HCT116 (cell line): ENCODE measurements around the gene SCFD1. TPM values are rescaled to one million over a fixed set of nuclear protein-coding genes. Genes with fewer than 3 reads are reported as not detected.

Experiments
- ATAC-seq: fragments of 200-7000 bp; cut with Tn5 transposase; 2 replicates; pipeline ENCODE4 v1.9.1; 2020; ENCODE audit warnings: mild to moderate bottlenecking, moderate library complexity
- BruUV-seq: library from RNA; stranded (reverse); fragments of 400-500 nt; replicated peaks from 2 replicates; lab custom pipeline; 2021; lab: Mats Ljungman, UMichigan
- CTCF ChIA-PET: fragments of 300-600 bp; sonication (Branson Sonifier 250); formaldehyde crosslinking; loops from one replicate; lab custom pipeline; 2021; ENCODE audit warnings: antibody characterized with exemption; lab: Charles Lee
- POLR2A ChIA-PET: fragments of 300-600, 350-600 bp; sonication (Branson Sonifier 250); formaldehyde crosslinking; loops from one replicate; lab custom pipeline; 2021; ENCODE audit warnings: antibody characterized with exemption; lab: Charles Lee
- RAD21 ChIA-PET, 2 experiments: fragments of 300-600 bp; sonication (Branson Sonifier 250); formaldehyde crosslinking; loops; one replicate each; lab custom pipeline; 2023; ENCODE audit warnings: low total read pairs in 2 of 2; ENCODE audit not compliant: uncharacterized antibody in 2 of 2, unreplicated experiment in 2 of 2, low non-redundant PET in 1 of 2; lab: Charles Lee
- DNase-seq: peaks from one replicate; pipeline ENCODE4 v3.0.0-alpha.2; 2010; ENCODE audit warnings: low read depth, low spot score
- H2AFZ ChIP-seq: fragments of 200-600 bp; shearing (Covaris generic), sonication (generic); 2 replicates; pipeline ENCODE4 v1.6.1; 2017; ENCODE audit warnings: low read depth, mixed run types, mixed read lengths, antibody characterized with exemption, low read length; ENCODE audit not compliant: poor library complexity, severe bottlenecking
- H3K27ac ChIP-seq: 2 replicates; pipeline ENCODE4 v1.5.1; 2012; ENCODE audit warnings: low read depth, low read length
- H3K27me3 ChIP-seq: fragments of 200-600 bp; sonication (generic); 2 replicates; pipeline ENCODE4 v1.6.1; 2016; ENCODE audit warnings: mixed run types, low read length, mixed read lengths; ENCODE audit not compliant: insufficient read depth
- H3K36me3 ChIP-seq, 2 experiments: fragments of 200-500 bp in 1 of 2; fragments of 200-600 bp in 1 of 2; sonication (Bioruptor generic) in 1 of 2; sonication (generic) in 1 of 2; 2 replicates each; pipeline versions ENCODE4 v1.5.1 to v1.6.1; 2014 to 2016; ENCODE audit warnings: low read length in 2 of 2, inconsistent platforms in 1 of 2, mixed read lengths in 1 of 2, mixed run types in 1 of 2; ENCODE audit not compliant: insufficient read depth in 2 of 2, control insufficient read depth in 1 of 2
- H3K4me1 ChIP-seq, 2 experiments: fragments of 200-600 bp in 1 of 2; sonication (generic) in 1 of 2; 2 replicates each; pipeline versions ENCODE4 v1.5.1 to v1.6.1; 2012 to 2017; ENCODE audit warnings: low read length in 2 of 2, inconsistent platforms in 1 of 2, mild to moderate bottlenecking in 1 of 2, mixed read lengths in 1 of 2, mixed run types in 1 of 2, moderate library complexity in 1 of 2; ENCODE audit not compliant: insufficient read depth in 2 of 2, control insufficient read depth in 1 of 2
- H3K4me2 ChIP-seq: fragments of 200-600 bp; sonication (generic); 2 replicates; pipeline ENCODE4 v1.6.1; 2017; ENCODE audit warnings: mixed run types, low read length, mixed read lengths
- H3K4me3 ChIP-seq, 2 experiments: fragments of 200-600 bp in 1 of 2; sonication (generic) in 1 of 2; replicated peaks in 1 of 2; 2 replicates each; pipeline ENCODE4 v1.5.1; 2011 to 2016; ENCODE audit warnings: low read length in 2 of 2, control low read depth in 1 of 2, low read depth in 1 of 2, mild to moderate bottlenecking in 1 of 2, mixed read lengths in 1 of 2, mixed run types in 1 of 2
- H3K79me2 ChIP-seq: fragments of 200-600 bp; sonication (generic); 2 replicates; pipeline ENCODE4 v1.6.1; 2017; ENCODE audit warnings: mild to moderate bottlenecking, mixed run types, low read length, moderate library complexity, mixed read lengths; ENCODE audit not compliant: insufficient read depth
- H3K9ac ChIP-seq: fragments of 200-600 bp; sonication (generic); 2 replicates; pipeline ENCODE4 v1.6.1; 2016; ENCODE audit warnings: low read length, mixed read lengths
- H3K9me2 ChIP-seq: fragments of 200-600 bp; sonication (generic), shearing (Covaris generic); 2 replicates; pipeline ENCODE4 v1.6.1; 2017; ENCODE audit warnings: mixed run types, mild to moderate bottlenecking, moderate library complexity; ENCODE audit not compliant: insufficient read depth
- H3K9me3 ChIP-seq, 2 experiments: fragments of 200-500 bp in 1 of 2; fragments of 200-600 bp in 1 of 2; sonication (Bioruptor generic) in 1 of 2; sonication (generic) in 1 of 2; 2 replicates each; pipeline ENCODE4 v1.6.1; 2014 to 2017; ENCODE audit warnings: low read length in 2 of 2, mixed read lengths in 2 of 2, inconsistent platforms in 1 of 2, low read depth in 1 of 2, mild to moderate bottlenecking in 1 of 2, mixed run types in 1 of 2, moderate library complexity in 1 of 2; ENCODE audit not compliant: control insufficient read depth in 1 of 2, insufficient read depth in 1 of 2
- H4K20me1 ChIP-seq: fragments of 200-600 bp; sonication (generic), shearing (Covaris generic); 2 replicates; pipeline ENCODE4 v1.6.1; 2017; ENCODE audit warnings: mixed run types, mild to moderate bottlenecking, moderate library complexity; ENCODE audit not compliant: insufficient read depth
- ATF3 ChIP-seq: IDR thresholded peaks from 2 replicates; pipeline ENCODE4 v1.6.1; 2012
- CBX3 ChIP-seq: IDR thresholded peaks from 2 replicates; pipeline ENCODE4 v1.6.1; 2012; ENCODE audit warnings: low read depth
- EGR1 ChIP-seq: IDR thresholded peaks from 2 replicates; pipeline ENCODE4 v1.6.1; 2012; ENCODE audit warnings: low read depth
- ELF1 ChIP-seq: IDR thresholded peaks from 2 replicates; pipeline ENCODE4 v1.6.1; 2012; ENCODE audit warnings: low read depth, borderline replicate concordance
- JUND ChIP-seq: IDR thresholded peaks from 2 replicates; pipeline ENCODE4 v1.6.1; 2012
- MAX ChIP-seq: IDR thresholded peaks from 2 replicates; pipeline ENCODE4 v1.6.1; 2012
- RAD21 ChIP-seq: IDR thresholded peaks from 2 replicates; pipeline ENCODE4 v1.6.1; 2012; ENCODE audit warnings: low read depth, mild to moderate bottlenecking
- REST ChIP-seq: IDR thresholded peaks from 2 replicates; pipeline ENCODE4 v1.6.1; 2012; ENCODE audit warnings: low read depth
- YY1 ChIP-seq: IDR thresholded peaks from 2 replicates; pipeline ENCODE4 v1.6.1; 2011; ENCODE audit warnings: low read length, low read depth, moderate library complexity, mild to moderate bottlenecking; ENCODE audit not compliant: insufficient replicate concordance; ENCODE audit errors: extremely low read depth
- ZBTB33 ChIP-seq: IDR thresholded peaks from 2 replicates; pipeline ENCODE4 v1.6.1; 2011; ENCODE audit warnings: mild to moderate bottlenecking, low read length, moderate library complexity; ENCODE audit not compliant: insufficient replicate concordance; ENCODE audit errors: extremely low read depth
- intact Hi-C: fragments of 100-400 bp; cut with micrococcal nuclease; formaldehyde crosslinking; loops from 2 replicates; pipeline ENCODE4 v1.10.0; 2022
- total RNA-seq: library from RNA; stranded (reverse); gene quantifications from one replicate; pipeline ENCODE4 v1.2.1, GENCODE V29; 2021; ENCODE audit not compliant: unreplicated experiment

Gene SCFD1
- total RNA-seq, 1 experiment from 2014 or later: 71.1 TPM

- no peak for TF ChIP-seq ATF3
- no peak for TF ChIP-seq JUND
- no peak for TF ChIP-seq ELF1
- TF ChIP-seq EGR1: no peak
- TF ChIP-seq MAX: no peak
- TF ChIP-seq REST: no peak
- TF ChIP-seq CBX3: no peak
- no peak for TF ChIP-seq YY1
- TF ChIP-seq ZBTB33: no peak
- TF ChIP-seq RAD21: no peak
- BruUV-seq: no TSS peak
- Histone ChIP-seq H3K79me2 (peaks cover 6% of the 10 kb centered on the region; the same call in 1 of the 2 replicates), H2AFZ (no peak overlapping the region), H4K20me1 (no peaks in the 10 kb centered on the region), H3K27ac (no peak overlapping the region), H3K9ac (no peak overlapping the region), H3K4me3 (no peak overlapping the region), H3K27me3 (no peaks in the 10 kb centered on the region), H3K9me2 (no peaks in the 10 kb centered on the region), H3K4me2 (no peak overlapping the region), H3K9me3 (no peaks in the 10 kb centered on the region), H3K36me3 (0 out of 4 replicates have a peak, but pooled peaks cover 0 to 10% of the 10 kb centered on the region in 2 experiments), H3K4me1 (no peaks in the 10 kb centered on the region)
- ChIA-PET CTCF (no interaction called here), POLR2A (no interaction called here), RAD21 (no interaction called here)
- intact Hi-C loops: loop anchor here (5.0 kb wide), 1 partner anchor 424 kb away; no protein-coding TSS in a partner anchor
- ATAC-seq (no peak), DNase-seq (no peak)
Observed at GRCh38 chr14:30658645-30659044, 36.5 kb downstream of the SCFD1 start.
